Smooth muscle cell of the pulmonary artery (primary cell): Measurements from ENCODE around the gene SPPL2C. TPM values are rescaled to one million over a fixed set of nuclear protein-coding genes. Genes with fewer than 3 reads are reported as not detected.

Experiments used
- total RNA-seq: library from RNA; depleted of rRNA; stranded (reverse); fragments of >200 nt; gene quantifications from 2 replicates; pipeline ENCODE4 v1.2.3, GENCODE V29; 2014

The SPPL2C gene
- total RNA-seq = not detected in 2 replicates

GRCh38 chr17:45844695-45845375, at the start of gene SPPL2C:
TSS of gene SPPL2C (plus strand) at chr17:45844881. CDS start at chr17:45844907, 26 bp downstream.

DNA sequence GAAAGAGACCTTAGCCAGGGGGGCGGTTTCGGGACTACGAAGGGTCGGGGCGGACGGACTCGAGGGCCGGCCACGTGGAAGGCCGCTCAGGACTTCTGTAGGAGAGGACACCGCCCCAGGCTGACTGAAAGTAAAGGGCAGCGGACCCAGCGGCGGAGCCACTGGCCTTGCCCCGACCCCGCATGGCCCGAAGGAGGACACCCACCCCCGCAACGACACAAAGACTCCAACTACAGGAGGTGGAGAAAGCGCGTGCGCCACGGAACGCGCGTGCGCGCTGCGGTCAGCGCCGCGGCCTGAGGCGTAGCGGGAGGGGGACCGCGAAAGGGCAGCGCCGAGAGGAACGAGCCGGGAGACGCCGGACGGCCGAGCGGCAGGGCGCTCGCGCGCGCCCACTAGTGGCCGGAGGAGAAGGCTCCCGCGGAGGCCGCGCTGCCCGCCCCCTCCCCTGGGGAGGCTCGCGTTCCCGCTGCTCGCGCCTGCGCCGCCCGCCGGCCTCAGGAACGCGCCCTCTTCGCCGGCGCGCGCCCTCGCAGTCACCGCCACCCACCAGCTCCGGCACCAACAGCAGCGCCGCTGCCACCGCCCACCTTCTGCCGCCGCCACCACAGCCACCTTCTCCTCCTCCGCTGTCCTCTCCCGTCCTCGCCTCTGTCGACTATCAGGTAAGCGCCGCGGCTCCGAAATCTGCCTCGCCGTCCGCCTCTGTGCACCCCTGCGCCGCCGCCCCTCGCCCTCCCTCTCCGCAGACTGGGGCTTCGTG, 49.5 kb downstream of the SPPL2C start, which contains the start of gene MAPT:
Gene MAPT, plus strand, starts transcription at position 533 of the 763 bp plus-strand sequence. CDS start 67,784 bp downstream, outside the sequence.

Other genes with a start within 250 kb of the SPPL2C start
- gene CRHR1, start 60.6 kb upstream of the SPPL2C start, total RNA-seq = not detected in 2 replicates
- gene MAPT, start 49.7 kb downstream of the SPPL2C start, total RNA-seq = 0.52 and 0.53 TPM in 2 replicates
- not detected in 2 replicates for gene STH, start 154.4 kb downstream of the SPPL2C start, total RNA-seq